ENCODE measurements around the gene AKTIP. TPM values are rescaled to one million over a fixed set of nuclear protein-coding genes. Genes with fewer than 3 reads are reported as not detected.

Gene AKTIP
- total RNA-seq, 1 experiment from 2014 or later: 26.2 TPM

DNA sequence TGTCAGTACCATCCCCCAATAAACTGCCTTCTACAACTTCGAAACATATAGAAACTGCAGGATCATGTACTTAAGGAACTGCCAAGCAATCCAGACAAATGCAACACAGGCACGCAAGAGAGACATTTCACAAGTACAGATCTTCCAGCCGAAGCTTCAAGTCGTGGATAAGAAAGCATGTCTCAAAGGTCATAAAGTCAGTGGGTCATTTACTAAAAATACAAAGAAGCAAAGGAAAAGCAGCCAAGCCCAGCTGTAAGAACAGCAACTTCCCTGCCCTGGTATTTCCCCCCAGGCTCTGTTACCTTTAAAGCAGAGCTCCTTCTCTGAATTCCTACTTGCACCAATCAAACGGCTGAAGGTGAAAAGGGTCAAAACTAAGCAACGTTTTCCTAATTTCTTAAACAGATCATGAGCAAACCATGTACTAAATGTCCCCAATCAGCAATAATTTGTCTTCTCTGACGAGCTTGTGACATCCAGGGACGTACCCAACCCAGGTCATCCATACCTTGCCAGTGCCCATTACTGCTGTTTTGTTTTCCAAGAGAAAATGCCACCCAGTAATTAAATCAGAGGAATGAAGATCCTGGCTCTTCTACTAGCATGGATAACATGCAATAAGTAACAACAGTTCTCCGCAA is 1.7 kb downstream of the AKTIP start:
- no peak for DNase-seq
- Mint-ChIP-seq H3K4me3 (peak overlapping the region; percentile 95 to 99), H3K36me3 (ENCODE audit: insufficient read depth in 1 of 3, low read depth in 3 of 3) (peaks cover 0 to 26% (median 11%) of the 10 kb centered on the region in 3 experiments; a peak in 6 of 7 replicates), H3K27me3 (ENCODE audit: low read depth) (no peaks in the 10 kb centered on the region), H3K27ac (no peak overlapping the region), H3K9me3 (peaks cover 0 to 2% of the 10 kb centered on the region in 2 experiments; a peak in 1 of 5 replicates), H3K4me1 (peaks cover 25 to 31% of the 10 kb centered on the region in 2 experiments)
- peak overlapping the region; percentile 86 for H3K4me2 ChIP-seq (ENCODE audit: insufficient read depth, insufficient read length, low read length)
- H3K27me3 ChIP-seq (ENCODE audit: insufficient read depth, low read length): no peaks in the 10 kb centered on the region
- H3K4me1 ChIP-seq (ENCODE audit: insufficient read depth, low read length): peaks cover 7% of the 10 kb centered on the region; the same call in 1 of the 2 replicates
- no peak overlapping the region for H3K56ac ChIP-seq (ENCODE audit: insufficient read length, low read depth, low read length)
- H4K91ac ChIP-seq (ENCODE audit: insufficient read length, low read depth, low read length): no peak overlapping the region
- H2BK15ac ChIP-seq (ENCODE audit: low read depth, low read length): no peak overlapping the region
- no peak overlapping the region for H3K4ac ChIP-seq (ENCODE audit: low read depth, low read length)
- H4K5ac ChIP-seq (ENCODE audit: insufficient read length, low read depth, low read length): no peak overlapping the region
- peaks cover 5% of the 10 kb centered on the region for H3K23me2 ChIP-seq (ENCODE audit: insufficient read length, low read depth, low read length, poor library complexity, severe bottlenecking)
- H2BK120ac ChIP-seq (ENCODE audit: low read depth, low read length, poor library complexity, severe bottlenecking): no peak overlapping the region
- no peak overlapping the region for H3K18ac ChIP-seq (ENCODE audit: insufficient read length, low read depth, low read length)
- H2AK5ac ChIP-seq (ENCODE audit: insufficient read length, low read length): no peak overlapping the region
- no peaks in the 10 kb centered on the region for H3K9me3 ChIP-seq (ENCODE audit: control insufficient read depth, low read depth, low read length)
- no peak overlapping the region for H3K14ac ChIP-seq (ENCODE audit: insufficient read depth, low read length)
- H3K27ac ChIP-seq (ENCODE audit: insufficient read length, low read depth, low read length): no peak overlapping the region
- no peak overlapping the region for H4K8ac ChIP-seq (replicated peaks; ENCODE audit: insufficient read length, low read depth, low read length)
- no peak overlapping the region for H3K23ac ChIP-seq (ENCODE audit: insufficient read length, low read depth, low read length)
- H3K79me1 ChIP-seq (ENCODE audit: insufficient read depth, low read depth, low read length, poor library complexity, severe bottlenecking): no peaks in the 10 kb centered on the region
- H4K20me1 ChIP-seq (ENCODE audit: control insufficient read depth, insufficient read depth, insufficient read length): no peaks in the 10 kb centered on the region
- H2AFZ ChIP-seq (ENCODE audit: low read length): no peak overlapping the region
- TF ChIP-seq CTCF (conservative IDR thresholded peaks at IDR 0.05): no peak
- no peak overlapping the region for H2BK5ac ChIP-seq (ENCODE audit: insufficient read length, low read length)
- H3K79me2 ChIP-seq (ENCODE audit: insufficient read depth, low read length): no peaks in the 10 kb centered on the region; the same call in 1 of the 2 replicates
- no peak overlapping the region for H3T11ph ChIP-seq (ENCODE audit: low read length)
- WGBS (ENCODE audit: extremely low coverage, insufficient read length, low lambda C conversion rate): no CpG with 5 or more reads among the region's 9 CpGs
- H3K9ac ChIP-seq (ENCODE audit: extremely low read depth, insufficient read length, low read length): no peak overlapping the region
- H2BK12ac ChIP-seq (ENCODE audit: insufficient read length, low read depth, low read length): no peak overlapping the region
- no peak overlapping the region for H2BK20ac ChIP-seq (ENCODE audit: low read depth, low read length, poor library complexity, severe bottlenecking)

Data from H9 (cell line).